Activated T-helper 2 cell treated with anti-CD3 and anti-CD28 coated beads, Interferon-gamma antibody, Interleukin-2, Interleukin-4, amounts not matched to agents 10 μg/mL and 5 μg/mL and 100 μg/mL, durations not matched to agents 14 hours and 24 hours and 36 hours (primary cell): Measurements from ENCODE around the gene COQ7. TPM values are rescaled to one million over a fixed set of nuclear protein-coding genes. Genes with fewer than 3 reads are reported as not detected.

ENCODE experiments used
- DNase-seq: peaks from one replicate; pipeline ENCODE4 v3.0.0; 2021; ENCODE audit warnings: low spot score
- H3K27ac Mint-ChIP-seq: one replicate; pipeline ENCODE4 v1.8.0; 2021; ENCODE audit warnings: mixed read lengths
- H3K27me3 Mint-ChIP-seq: one replicate; pipeline ENCODE4 v1.8.0; 2021; ENCODE audit warnings: low read depth, mixed read lengths
- H3K36me3 Mint-ChIP-seq: one replicate; pipeline ENCODE4 v1.8.0; 2021; ENCODE audit warnings: low read depth, mixed read lengths
- H3K4me1 Mint-ChIP-seq: one replicate; pipeline ENCODE4 v1.8.0; 2021; ENCODE audit warnings: low read depth, mixed read lengths
- H3K4me3 Mint-ChIP-seq: one replicate; pipeline ENCODE4 v1.8.0; 2021; ENCODE audit warnings: low read depth, mild to moderate bottlenecking, moderate library complexity, mixed read lengths
- H3K9me3 Mint-ChIP-seq: one replicate; pipeline ENCODE4 v1.8.0; 2021; ENCODE audit warnings: mixed read lengths
- intact Hi-C: fragments of 100-400 bp; cut with micrococcal nuclease; formaldehyde crosslinking; loops from one replicate; pipeline ENCODE4 v1.15.1; 2023
- total RNA-seq: library from RNA; stranded (reverse); gene quantifications from 2 replicates; pipeline ENCODE4 v1.2.3, GENCODE V29; 2022

COQ7 gene
- total RNA-seq, 1 donor from 2014 or later: 19.7 TPM

DNA sequence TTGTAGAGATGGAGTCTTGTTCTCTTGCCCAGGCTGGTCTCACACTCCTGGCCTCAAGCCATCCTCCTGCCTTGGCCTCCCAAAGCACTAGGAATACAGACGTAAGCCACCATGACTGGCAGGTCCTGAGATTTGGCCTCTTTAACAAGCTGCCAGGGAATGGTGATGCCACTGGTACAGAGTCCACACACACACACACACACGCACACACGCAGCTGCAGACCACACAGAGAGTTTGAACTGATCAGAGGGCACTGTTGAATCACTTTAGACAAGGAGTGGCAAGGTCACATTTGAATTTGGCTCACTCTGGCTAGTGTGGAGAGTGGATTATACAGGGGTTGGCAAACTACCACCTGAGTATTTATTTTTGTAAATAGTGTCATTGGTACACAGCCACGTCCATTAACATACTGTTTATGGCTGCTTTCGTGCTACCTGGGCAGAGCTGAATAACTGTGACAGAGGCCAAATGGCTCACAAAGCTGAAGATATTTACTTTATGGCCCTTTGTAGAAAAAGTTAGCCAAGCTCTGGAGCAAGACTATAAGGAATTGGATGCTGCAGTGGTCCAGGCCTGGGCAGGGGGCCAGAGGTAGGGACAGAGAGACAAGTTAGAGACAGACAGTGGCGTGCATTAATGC is 56.2 kb downstream of the COQ7 start:
- H3K4me1 Mint-ChIP-seq: peaks cover 47% of the 10 kb centered on the region
- no peaks in the 10 kb centered on the region for H3K27me3 Mint-ChIP-seq
- intact Hi-C loops: no loop called here
- H3K27ac Mint-ChIP-seq: no peak overlapping the region
- H3K4me3 Mint-ChIP-seq: no peak overlapping the region
- H3K9me3 Mint-ChIP-seq: peaks cover 17% of the 10 kb centered on the region
- no peak for DNase-seq
- peaks cover 67% of the 10 kb centered on the region for H3K36me3 Mint-ChIP-seq

DNA sequence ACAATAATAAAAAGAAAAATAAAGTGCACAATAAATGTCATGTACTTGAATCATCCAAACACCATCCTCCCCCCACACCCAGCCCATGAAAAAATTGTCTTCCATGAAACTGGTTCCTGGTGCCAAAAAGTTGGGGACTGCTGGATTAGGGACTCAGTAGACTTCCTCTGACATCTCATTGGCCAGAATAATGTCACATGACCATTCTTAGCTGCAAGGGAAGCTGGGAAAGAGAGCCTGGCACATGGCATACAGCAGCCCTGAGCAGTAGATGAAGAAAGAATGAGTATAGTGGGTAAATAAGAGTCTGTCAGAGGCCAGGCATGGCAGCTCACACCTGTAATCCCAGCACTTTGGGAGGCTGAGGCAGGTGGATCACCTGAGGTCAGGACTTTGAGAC is 58.9 kb downstream of the COQ7 start:
- no peaks in the 10 kb centered on the region for H3K27me3 Mint-ChIP-seq
- peaks cover 17% of the 10 kb centered on the region for H3K9me3 Mint-ChIP-seq
- peaks cover 45% of the 10 kb centered on the region for H3K36me3 Mint-ChIP-seq
- intact Hi-C loops: no loop called here
- no peak overlapping the region for H3K27ac Mint-ChIP-seq
- no peak for DNase-seq
- no peak overlapping the region for H3K4me3 Mint-ChIP-seq
- peaks cover 55% of the 10 kb centered on the region for H3K4me1 Mint-ChIP-seq

DNA sequence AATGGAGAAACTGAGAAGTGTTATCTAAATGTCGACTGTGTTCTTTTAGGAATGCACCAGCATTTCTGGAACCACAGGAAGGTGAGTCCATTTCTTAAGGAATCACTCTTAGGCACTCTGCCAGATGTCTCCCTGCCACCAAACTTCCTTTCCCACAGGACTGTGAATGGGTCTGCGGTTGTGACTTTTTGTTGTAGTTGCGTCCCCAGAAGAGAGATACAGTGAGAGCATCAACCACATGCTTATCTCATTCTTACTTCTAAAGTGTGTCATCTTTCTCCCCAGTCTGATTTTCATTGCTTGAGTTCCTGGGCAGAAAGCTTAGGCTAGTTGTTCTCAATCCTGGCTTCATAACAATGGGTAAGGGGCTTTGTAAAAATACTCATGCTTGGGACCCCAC is 59.8 kb downstream of the COQ7 start:
- Mint-ChIP-seq H3K4me3 (peak overlapping the region; percentile 6), H3K27me3 (no peaks in the 10 kb centered on the region), H3K9me3 (peaks cover 17% of the 10 kb centered on the region), H3K36me3 (peaks cover 38% of the 10 kb centered on the region), H3K27ac (peak overlapping the region; percentile 86), H3K4me1 (peaks cover 56% of the 10 kb centered on the region)
- DNase-seq: no peak
- intact Hi-C loops: loop anchor here (1.0 kb wide), 1 partner anchor 8 kb away; no protein-coding TSS in a partner anchor

DNA sequence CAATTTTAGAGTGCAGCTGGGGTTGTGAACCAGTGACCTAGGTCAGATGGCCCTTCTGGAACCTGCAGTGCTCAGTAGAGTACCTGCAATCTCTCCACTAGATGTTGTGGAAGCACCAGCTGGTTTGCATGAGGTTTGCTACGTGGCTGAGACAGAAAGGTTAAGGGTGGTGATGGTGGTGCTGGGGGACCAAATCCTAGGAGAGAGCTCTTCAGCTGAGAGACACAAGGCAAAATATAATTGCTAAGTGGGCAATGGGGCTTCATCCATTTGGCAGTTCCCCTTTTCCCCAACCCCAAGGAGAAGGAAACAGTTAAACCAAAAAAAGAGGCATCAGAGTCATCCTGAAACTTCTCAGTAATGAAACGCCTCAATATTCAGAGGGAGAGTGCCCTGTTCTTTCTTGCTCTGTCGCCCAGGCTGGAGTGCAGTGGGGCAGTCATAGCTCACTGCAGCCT is 60.3 kb downstream of the COQ7 start:
- peaks cover 34% of the 10 kb centered on the region for H3K36me3 Mint-ChIP-seq
- no peak for DNase-seq
- peaks cover 52% of the 10 kb centered on the region for H3K4me1 Mint-ChIP-seq
- H3K9me3 Mint-ChIP-seq: peaks cover 17% of the 10 kb centered on the region
- peak overlapping the region; percentile 86 for H3K27ac Mint-ChIP-seq
- H3K4me3 Mint-ChIP-seq: peak overlapping the region; percentile 6
- H3K27me3 Mint-ChIP-seq: no peaks in the 10 kb centered on the region
- intact Hi-C loops: loop anchor here (1.0 kb wide), 1 partner anchor 8 kb away; no protein-coding TSS in a partner anchor

DNA sequence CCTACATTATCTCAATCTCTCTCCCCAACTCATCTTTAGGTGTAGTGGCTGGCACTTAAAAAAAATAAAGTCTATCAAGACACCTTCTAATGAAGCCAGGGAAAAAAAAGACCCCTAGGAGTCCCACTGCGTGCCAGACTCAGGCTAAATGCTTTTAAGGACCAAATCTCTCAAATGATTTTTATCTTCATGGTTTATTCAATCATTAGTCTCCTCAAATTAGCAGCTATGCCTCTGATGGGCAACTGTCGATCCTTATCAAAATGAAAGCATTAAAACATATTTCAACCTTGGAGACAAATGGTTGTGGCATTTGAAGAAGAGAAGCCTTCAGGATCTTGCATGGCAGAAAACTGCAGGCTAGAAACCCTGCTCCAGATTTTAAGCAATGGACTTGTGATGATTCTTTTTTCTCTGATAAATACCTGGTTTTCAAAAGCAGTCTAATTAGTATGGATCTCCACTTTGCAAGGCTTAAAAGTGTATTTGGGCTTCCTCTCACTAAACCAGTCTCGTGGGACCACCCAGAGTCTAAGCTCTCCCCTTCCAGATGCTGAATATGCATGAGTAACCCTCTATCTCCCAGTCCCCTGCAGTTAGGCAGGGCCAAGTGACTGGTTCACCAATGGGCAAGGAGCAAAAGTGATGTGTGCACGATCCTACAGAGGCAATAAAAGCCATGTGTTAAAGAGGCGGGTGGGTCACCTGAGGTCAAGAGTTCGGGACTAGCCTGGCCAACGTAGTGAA is 61.2 kb downstream of the COQ7 start:
- H3K27ac Mint-ChIP-seq: no peak overlapping the region
- no peak overlapping the region for H3K4me3 Mint-ChIP-seq

More for the DNA sequence above, 61.2 kb downstream of the COQ7 start:
- intact Hi-C loops: no loop called here
- Mint-ChIP-seq H3K4me1 (peaks cover 51% of the 10 kb centered on the region), H3K27me3 (no peaks in the 10 kb centered on the region), H3K9me3 (peaks cover 17% of the 10 kb centered on the region), H3K36me3 (peaks cover 27% of the 10 kb centered on the region)
- DNase-seq: no peak

Other genes with a start within 250 kb of the COQ7 start
- 128 and 137 TPM in 2 replicates for gene SMG1, start 141.2 kb upstream of the COQ7 start, total RNA-seq
- not detected in 2 replicates for gene TMC7, start 83.7 kb upstream of the COQ7 start, total RNA-seq
- 44.4 and 48.0 TPM in 2 replicates for gene ITPRIPL2, start 46.4 kb downstream of the COQ7 start, total RNA-seq
- 0.34 and 0.57 TPM in 2 replicates for gene SYT17, start 100.6 kb downstream of the COQ7 start, total RNA-seq
- gene CLEC19A, start 218.1 kb downstream of the COQ7 start, total RNA-seq: not detected in 2 replicates